GM12891 (cell line): ENCODE results near the gene MICAL3.

Experiments
- POLR2A ChIP-seq: IDR thresholded peaks from 2 replicates; pipeline ENCODE4 v1.6.1; 2011; ENCODE audit warnings: low read depth, low read length, control low read depth
- POLR2AphosphoS5 ChIP-seq: IDR thresholded peaks from 2 replicates; pipeline ENCODE4 v1.6.1; 2011; ENCODE audit warnings: low read depth, low read length, control low read depth
- TAF1 ChIP-seq: IDR thresholded peaks from 2 replicates; pipeline ENCODE4 v1.6.1; 2011; ENCODE audit warnings: low read depth, low read length, control low read depth

- no peak for TF ChIP-seq POLR2AphosphoS5
- TF ChIP-seq POLR2A = no peak
- TF ChIP-seq TAF1 = no peak
These were observed 105.5 kb downstream of the MICAL3 start for GRCh38 chr22:17918840-17919239.
